ENCODE measurements around the gene ATP2B3.

ATP2B3 gene

GRCh38 chrX:153511784-153512500 is 5.5 kb upstream of the ATP2B3 start:
- no peak for DNase-seq

GRCh38 chrX:153512501-153512893 is 4.9 kb upstream of the ATP2B3 start:
- no peak for DNase-seq

- DNase-seq, result no peak
Observed at GRCh38 chrX:153513265-153513664, 4.2 kb upstream of the ATP2B3 start.

DNA sequence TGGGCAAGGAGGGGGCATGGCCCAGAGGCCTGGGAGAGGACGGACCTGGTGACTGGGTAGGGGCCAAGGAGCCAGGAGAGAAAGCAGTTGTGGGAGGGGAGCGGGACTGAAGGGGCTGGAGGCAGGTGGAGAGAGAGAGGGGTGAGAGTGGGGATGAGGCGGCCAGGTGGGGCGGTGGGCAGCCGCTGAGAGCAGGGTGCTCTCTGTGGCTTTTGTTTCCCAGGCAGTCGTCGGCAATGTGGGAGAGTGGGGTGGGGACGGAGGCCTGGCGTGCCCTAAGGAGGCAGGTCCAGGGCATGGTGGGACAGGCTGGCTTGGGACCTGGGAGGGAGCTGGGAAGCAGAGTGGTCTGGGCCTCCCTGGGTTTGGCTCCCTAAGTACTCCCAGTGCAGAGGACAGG is 3.2 kb upstream of the ATP2B3 start:
- DNase-seq, result no peak

- no peak for DNase-seq
Observed at GRCh38 chrX:153515435-153515834, 2.0 kb upstream of the ATP2B3 start.

DNA sequence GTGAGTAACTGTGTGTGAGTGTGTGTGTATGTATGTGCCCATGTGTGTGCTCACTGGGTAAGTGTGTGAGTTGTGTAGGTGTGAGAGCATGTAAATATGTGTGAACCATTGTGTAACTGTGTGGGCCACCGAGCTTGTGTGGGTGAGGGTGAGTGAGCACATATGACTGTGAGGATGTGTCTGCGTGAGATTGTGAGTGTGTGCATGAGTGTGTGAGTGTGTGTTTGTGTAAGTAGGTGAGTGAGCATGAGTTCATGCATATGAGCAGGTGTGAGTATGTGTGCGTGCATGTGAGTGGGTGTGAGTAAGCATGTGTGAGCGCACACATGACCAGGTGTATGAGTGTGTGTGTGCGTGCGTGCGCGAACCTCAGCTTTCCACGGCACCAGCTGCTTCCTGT is 1.4 kb upstream of the ATP2B3 start:
- no peak for DNase-seq

DNA sequence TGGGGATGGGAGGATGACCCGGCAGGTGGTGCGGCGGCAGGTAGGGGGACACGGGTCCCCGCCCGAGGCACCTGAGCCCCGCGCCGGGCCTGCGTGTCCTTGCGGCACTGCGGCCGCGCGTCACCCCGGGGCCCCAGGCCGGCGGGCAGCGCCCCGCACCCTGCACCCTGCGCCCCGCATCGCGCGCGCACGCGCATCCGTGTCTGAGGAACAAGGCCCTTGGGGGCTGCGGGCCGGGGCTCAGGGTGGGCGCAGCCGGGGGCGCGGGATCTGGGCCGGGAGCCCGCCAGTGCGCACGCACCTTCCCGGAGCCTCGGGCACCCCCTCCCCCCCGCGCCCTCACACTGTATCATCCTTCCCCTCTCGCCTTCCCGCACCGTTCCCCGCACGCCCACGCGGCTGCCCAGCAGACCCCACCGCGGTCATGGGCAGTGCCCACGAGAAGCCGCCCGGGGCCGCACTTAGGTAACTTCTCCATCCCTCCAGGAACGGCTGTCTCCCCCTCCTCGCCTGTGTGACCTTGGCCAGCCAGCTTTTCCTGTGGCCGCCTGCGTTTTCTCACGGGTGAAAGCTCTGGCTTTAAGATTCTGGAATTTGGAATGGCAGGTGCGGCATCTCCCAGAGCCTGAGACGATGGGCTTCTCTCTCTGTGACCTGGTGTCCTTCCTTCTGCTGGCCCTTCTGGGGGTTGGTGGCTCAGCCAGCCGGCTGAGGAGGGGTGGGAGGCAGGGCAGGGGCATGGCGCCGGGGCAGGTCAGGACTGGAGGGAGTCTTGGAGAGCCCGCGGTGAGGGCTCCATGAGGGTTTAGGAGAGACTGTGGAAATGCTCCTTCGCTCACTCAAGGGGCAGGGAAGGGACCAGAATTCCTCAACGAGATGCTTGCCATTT is 748 bp downstream of the ATP2B3 start:
- no peak for DNase-seq

- no peak for DNase-seq
Observed at GRCh38 chrX:153519569-153520286, 2.3 kb downstream of the ATP2B3 start.

DNA sequence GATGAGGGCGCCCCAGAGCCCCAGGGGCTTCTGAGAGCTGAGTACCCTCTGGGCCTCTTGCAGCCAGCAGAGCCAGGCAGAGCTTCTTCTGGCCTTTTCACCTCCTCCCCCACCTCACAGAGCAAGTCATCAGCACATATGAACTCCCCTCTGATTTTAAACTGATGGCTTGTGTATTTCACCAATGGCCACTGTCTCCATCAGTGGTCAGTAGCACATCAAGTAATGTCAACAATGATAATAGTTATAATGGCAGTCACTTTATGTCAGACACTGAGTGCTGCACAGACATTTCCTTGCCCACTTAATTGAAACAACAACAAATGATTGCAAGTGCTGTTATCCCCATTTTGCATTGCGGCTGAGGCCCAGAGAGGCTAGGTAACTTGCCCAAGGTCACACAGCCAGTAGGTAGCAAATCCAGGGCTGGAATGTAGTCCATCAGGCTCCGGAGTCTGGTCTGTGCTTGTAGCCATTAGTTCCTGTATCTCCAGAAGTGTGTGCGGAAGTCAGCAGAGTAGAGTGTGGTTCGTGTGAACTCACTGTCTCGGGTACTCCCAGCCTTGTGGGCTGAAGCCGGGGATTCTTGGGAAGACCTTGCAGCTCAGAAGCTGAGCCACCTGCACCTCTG is 3.0 kb downstream of the ATP2B3 start:
- DNase-seq, result no peak

DNA sequence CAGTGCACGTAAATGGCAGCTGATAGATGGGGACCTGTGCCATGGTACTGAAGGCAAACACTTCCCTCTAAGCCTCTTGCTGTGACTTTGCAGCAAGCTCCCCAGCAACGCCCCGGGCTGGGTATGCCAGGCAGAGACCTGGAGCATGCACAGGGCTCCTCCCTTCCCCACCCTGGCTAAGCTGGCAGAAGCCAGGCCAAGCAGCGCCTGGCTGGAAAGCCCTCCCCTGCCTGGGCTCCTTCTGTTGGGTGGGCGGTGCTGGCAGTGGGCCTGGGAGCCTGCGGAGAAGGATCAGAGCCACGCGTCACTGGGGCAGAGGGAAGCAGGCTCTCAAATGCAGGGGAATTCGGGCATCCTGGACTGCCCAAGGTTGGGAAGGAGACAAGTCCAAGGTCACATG is 3.6 kb downstream of the ATP2B3 start:
- peak; percentile 62 for DNase-seq

GRCh38 chrX:153522259-153522658 is 4.8 kb downstream of the ATP2B3 start:
- no peak for DNase-seq

DNA sequence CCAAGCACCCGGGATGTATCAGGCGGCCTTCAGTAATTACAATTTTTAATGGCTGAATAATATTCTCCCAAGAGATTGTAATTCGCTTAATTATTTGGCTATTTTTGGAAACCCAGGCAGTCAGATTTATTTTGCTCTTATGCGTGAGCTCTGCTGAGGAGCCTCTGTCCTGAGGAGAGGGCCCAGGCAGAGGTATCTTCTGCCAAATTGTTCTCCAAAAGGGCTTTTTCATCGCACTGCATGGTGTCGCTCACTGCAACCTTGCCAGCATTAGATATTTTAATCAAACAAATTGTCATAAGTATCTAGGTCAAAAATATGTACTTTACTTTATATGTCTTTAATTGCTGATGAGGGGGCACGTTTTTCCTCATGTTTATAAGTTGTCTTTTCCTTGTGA is 5.8 kb downstream of the ATP2B3 start:
- no peak for DNase-seq

DNA sequence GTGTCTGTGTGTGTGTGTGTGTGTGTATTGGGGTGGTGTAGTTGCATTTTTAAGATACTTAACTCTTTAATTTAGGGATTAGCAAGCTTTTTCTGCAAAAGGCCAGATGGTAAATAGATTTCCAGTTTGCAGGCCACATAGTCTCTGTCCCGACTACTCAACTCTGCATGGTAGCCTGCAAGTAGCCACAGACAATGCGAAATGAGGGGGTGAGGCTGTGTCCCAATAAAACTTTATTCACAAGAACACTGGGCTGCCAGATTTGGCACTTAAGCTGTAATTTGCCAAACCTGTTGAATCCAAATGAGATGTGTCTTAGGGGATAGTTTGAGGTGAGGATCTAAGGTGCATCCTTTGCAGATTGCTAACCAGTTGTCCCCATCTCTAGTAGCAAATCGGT is 6.8 kb downstream of the ATP2B3 start:
- DNase-seq, result no peak

GRCh38 chrX:153525451-153525850 is 8.0 kb downstream of the ATP2B3 start:
- DNase-seq, result no peak

- no peak for DNase-seq
Observed at GRCh38 chrX:153526042-153526441, 8.6 kb downstream of the ATP2B3 start.

DNA sequence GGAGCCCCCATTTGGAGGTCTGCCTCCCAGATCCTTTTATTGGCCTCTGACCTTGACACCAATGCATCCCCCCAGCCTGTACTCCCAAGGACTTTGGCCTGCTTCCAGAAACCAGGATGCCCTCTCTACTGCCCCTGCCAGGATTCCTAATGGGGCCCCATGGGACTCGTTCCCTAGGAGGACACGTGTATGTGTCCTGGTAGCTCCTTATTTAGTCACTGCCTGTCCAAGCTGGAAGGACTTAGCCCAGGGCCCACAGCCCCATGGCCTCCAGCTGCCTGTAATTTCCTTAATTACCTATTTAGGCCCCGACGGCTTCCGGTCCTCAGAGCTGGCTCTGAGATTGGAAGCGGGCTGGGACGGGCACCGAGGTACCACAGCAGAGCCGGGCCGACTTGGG is 9.4 kb downstream of the ATP2B3 start:
- DNase-seq, result no peak

- DNase-seq, result no peak
Observed at GRCh38 chrX:153527208-153527607, 9.8 kb downstream of the ATP2B3 start.

GRCh38 chrX:153530411-153531129 is 13.1 kb downstream of the ATP2B3 start:
- no peak for DNase-seq

- no peak for DNase-seq
Observed at GRCh38 chrX:153533091-153533490, 15.6 kb downstream of the ATP2B3 start.

GRCh38 chrX:153537080-153537479 is 19.6 kb downstream of the ATP2B3 start:
- DNase-seq, result no peak

DNA sequence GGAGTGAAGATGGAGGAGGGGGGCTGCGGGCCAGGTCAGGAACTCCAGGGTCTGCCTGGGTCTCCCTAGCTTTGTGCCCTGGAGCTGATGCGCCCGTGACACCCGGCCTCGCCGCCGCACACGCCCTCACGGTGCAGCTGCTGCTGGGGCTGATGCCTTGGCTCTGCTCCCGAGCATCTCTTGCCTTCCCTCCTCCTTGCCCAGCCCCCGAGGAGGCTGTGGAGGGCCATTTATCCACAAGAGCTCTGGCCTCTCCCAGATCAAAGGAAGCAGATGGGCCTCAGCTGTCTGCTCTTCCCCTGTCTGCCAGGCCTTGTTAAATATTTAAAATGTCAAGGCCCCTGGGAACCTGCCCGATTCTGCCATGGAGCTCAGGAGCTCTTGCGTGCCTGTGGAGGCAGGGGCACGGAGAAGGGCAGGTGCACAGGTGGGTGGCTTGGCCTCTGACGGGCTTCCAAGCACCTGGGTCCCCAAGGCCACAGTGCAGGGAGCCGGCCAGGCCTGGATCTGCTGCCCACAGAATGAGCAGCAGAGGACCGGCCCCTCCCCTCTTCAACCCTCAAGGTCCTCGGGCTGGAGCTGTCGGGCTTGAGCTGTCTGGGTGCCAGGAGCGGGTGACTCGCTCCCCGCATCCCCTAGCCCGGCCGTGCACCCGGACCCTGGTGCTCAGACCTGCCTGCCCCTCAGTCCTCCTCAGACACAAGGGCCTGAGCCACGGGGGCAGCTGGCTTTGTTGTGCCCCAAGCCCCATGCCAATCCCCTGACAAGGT is 20.3 kb downstream of the ATP2B3 start:
- DNase-seq, result peak; percentile 50

GRCh38 chrX:153538424-153538823 is 21.0 kb downstream of the ATP2B3 start:
- DNase-seq, result no peak

Data from right hindlimb (tissue), 1 donor.